Stimulated activated CD8-positive, alpha-beta memory T cell treated with anti-CD3 and anti-CD28 coated beads, Interleukin-15, amount 100 ng/mL, for 48 hours (primary cell): Measurements from ENCODE around the gene OCIAD1.

ENCODE experiments used
- DNase-seq, 2 donors: peaks; one replicate each; pipeline ENCODE4 v3.0.0-alpha.2; 2020; ENCODE audit warnings: low read depth in 2 of 2

Gene OCIAD1

DNA sequence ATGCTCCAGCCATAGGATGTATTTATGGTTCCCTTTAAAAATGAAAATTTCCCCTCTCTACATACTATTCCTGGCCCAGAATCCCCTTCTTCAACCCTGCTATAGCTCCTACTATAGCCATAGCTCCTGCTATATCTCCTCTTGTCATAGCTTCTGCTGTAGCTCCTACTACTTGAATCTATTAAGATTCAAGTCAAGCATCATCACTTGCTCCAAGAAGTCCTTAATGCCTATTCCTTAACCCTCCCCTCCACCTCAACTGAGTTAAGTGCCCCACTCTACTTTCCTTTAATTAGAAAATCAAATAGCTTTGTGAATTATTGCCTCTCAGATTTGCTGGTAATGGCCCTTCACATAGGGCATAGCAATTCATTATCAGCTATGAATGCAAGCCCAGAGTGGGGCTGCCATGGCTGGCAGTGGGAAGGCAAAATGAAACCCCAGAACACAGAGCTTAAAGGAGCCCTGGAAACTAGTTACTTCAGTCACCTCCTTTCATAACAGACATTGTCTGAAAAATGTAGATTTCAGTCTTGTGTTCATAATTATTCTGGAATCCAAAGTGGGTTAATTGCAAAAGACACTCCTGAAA is 60.2 kb downstream of the OCIAD1 start:
- no peak for DNase-seq

- DNase-seq = no peak
Observed at GRCh38 chr4:48896845-48897244, 66.0 kb downstream of the OCIAD1 start.

- no peak for DNase-seq
Observed at GRCh38 chr4:48898733-48899431, 68.0 kb downstream of the OCIAD1 start.

DNA sequence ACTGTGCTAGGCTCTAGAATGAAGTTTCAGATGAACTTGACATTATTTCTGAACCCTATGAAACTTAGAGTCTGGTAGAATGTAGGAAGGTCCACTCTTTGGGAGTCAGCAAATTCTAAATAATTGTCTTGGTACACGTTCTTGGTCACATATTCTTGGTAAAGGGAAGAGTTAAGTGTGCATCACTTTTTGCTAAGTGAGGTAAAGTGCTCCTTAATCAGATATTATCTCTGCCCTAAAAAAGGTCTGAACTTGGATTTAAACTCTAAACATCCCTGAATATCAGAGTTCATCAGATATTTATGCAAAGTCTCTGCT is 68.5 kb downstream of the OCIAD1 start:
- DNase-seq = no peak

GRCh38 chr4:48899950-48900349 is 69.1 kb downstream of the OCIAD1 start:
- no peak for DNase-seq

DNA sequence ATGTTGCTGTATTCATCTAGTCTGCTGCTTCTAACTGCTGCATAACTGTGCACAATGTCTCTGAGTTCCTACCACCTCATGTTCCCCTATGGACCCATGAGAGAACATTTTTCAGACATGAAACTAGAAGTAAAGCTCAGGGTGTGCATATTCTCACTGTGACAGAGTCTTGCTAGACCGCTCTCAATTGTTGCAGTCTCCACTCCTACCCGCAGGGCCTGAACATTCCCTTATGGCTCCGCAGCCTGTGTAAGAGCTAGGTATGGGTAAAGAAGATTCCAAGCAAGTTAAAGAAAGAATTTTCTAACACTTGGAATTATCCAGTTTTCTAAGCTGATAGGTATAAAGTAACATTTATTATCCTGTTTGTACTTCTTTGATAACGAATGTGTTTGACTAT is 70.3 kb downstream of the OCIAD1 start:
- no peak for DNase-seq

DNA sequence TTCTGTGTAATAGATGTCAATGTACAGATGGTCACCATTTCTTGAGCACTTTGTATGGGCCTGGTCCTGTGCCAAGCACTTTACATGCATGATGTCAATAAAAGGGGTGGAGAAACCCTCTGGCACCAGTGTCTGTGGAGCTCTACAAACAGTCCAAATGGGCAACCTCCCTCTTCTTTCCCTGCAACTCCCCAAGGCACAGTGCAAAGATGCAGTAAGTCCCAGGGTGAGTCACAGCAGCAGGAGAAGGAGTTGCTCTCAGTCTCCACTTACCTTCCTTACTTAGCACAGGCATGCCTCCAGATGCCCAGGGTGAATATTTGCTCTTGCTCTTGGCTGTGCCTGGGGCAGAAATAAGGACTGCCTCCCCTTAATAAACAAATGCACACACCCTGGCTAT is 71.4 kb downstream of the OCIAD1 start:
- no peak for DNase-seq

DNA sequence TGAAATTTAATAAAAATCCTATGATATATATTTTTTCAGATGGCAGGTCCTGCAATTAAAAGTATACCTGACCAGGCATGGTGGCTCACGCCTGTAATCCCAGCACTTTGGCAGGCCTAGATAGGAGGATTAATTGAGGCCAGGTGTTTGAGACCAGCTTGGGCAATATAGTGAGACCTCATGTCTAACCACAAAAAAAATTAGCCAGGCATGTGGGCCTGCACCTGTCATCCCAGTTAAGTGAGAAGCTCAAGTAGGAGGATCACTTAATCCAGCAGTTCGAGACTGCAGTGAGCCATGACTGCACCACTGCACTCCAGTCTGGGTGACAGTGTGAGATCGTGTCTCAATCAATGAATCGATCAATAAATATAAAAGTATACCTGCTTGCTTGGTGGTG is 73.2 kb downstream of the OCIAD1 start:
- no peak for DNase-seq

- no peak for DNase-seq
Observed at GRCh38 chr4:48904541-48905142, 73.8 kb downstream of the OCIAD1 start.

- DNase-seq = no peak
Observed at GRCh38 chr4:48905363-48906015, 74.6 kb downstream of the OCIAD1 start.

DNA sequence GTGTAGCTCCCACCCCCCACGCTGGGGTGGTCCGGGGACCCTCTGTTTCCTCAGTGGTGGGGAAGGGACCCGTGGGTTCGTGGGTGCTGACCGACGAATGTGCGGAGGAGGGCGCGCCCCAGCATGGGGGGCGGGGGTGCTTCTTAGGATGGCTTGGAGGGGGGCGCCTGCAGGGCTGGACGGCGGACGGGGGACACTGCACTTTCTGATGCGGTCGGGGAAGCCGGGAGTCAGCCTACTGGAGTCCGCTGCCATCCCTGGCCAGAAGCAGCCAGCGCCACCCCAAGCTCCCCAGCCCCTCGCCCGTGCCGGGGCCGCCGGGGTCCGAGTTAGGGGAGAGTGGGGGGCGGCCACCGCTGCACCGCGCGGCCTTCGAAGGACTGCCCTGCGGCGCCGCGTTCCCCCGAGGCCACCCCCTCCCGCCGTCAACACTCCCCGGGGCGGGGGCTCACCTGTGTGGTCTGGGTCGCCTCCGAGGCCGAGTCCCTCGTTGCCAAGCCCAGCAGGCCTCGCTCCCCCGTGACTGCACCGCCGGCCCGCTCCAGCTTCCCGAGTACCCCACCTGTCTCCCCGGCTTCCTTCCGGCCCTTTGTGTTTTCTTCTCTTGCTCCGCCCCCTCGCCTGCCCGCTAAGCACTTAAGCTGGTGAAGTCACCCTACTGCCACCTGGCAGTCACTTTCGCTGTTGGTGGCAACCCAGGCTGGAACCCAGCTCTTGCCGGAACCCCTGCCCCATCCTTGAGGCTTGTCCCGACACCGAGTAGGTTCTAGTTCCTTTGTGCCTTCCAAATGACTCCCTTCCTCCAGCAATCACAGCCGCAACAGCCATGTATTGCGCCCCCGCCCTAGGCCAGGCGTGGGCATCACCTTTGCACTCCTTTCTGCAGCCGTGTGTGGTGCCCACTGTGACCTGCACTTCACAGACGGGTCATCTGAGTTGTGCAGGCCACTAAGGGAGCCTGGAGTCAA is 75.6 kb downstream of the OCIAD1 start, which contains the start of gene OCIAD2:
OCIAD2 (minus strand) TSS at position 569 of the 968 bp plus-strand sequence. CDS start 2,225 bp downstream, outside the sequence.
- peak; percentile 51 to 70 for DNase-seq

GRCh38 chr4:48907706-48908477 is 77.0 kb downstream of the OCIAD1 start:
- DNase-seq = no peak

- DNase-seq = no peak
Observed at GRCh38 chr4:48908687-48909086, 77.8 kb downstream of the OCIAD1 start.

- DNase-seq = peak; percentile 53 to 73
Observed at GRCh38 chr4:48909697-48910096, 78.8 kb downstream of the OCIAD1 start.

GRCh38 chr4:48910511-48910910 is 79.6 kb downstream of the OCIAD1 start:
- DNase-seq = no peak
